HG03097 (cell line): Measurements from ENCODE around the gene ENTPD6.
"Not testable (repeated sequence)": the region's sequence is repeated elsewhere in the genome, so short reads cannot be mapped to it uniquely, and the experiment has no call there.

ENCODE experiments used
- ATAC-seq: cut with Tn5 transposase; IDR thresholded peaks from one replicate; pipeline ENCODE4 v1.9.1; 2021; ENCODE audit not compliant: unreplicated experiment, low FRiP score

The ENTPD6 gene

GRCh38 chr20:25239387-25240370, 44.2 kb downstream of the ENTPD6 start:
- ATAC-seq = no peak

GRCh38 chr20:25240851-25241658, 45.5 kb downstream of the ENTPD6 start:
- not testable (repeated sequence) for ATAC-seq

GRCh38 chr20:25241659-25241955, 46.1 kb downstream of the ENTPD6 start:
- not testable (repeated sequence) for ATAC-seq

GRCh38 chr20:25242231-25242630, 46.7 kb downstream of the ENTPD6 start:
- ATAC-seq = no peak

GRCh38 chr20:25243416-25243979, 48.0 kb downstream of the ENTPD6 start:
- ATAC-seq = no peak

GRCh38 chr20:25244976-25245375, 49.5 kb downstream of the ENTPD6 start:
- ATAC-seq = no peak

GRCh38 chr20:25245461-25245860, 49.9 kb downstream of the ENTPD6 start:
- ATAC-seq = no peak

GRCh38 chr20:25246182-25246999, 50.9 kb downstream of the ENTPD6 start:
- ATAC-seq = no peak

GRCh38 chr20:25247000-25247517, 51.5 kb downstream of the ENTPD6 start:
- no peak for ATAC-seq

- ATAC-seq = peak; percentile 25
Observed at GRCh38 chr20:25247518-25247955, 52.0 kb downstream of the ENTPD6 start.

GRCh38 chr20:25247956-25248785, 52.7 kb downstream of the ENTPD6 start, which contains the start of gene PYGB:
Gene PYGB (plus strand): TSS chr20:25248085. CDS start chr20:25248179, 94 bp downstream.
- ATAC-seq = peak; percentile 67

- ATAC-seq = peak; percentile 14
Observed at GRCh38 chr20:25248786-25249172, 53.3 kb downstream of the ENTPD6 start.

GRCh38 chr20:25249198-25249931, 53.9 kb downstream of the ENTPD6 start:
- no peak for ATAC-seq

GRCh38 chr20:25250508-25250907, 55.0 kb downstream of the ENTPD6 start:
- ATAC-seq = no peak

GRCh38 chr20:25251019-25251418, 55.5 kb downstream of the ENTPD6 start:
- no peak for ATAC-seq

GRCh38 chr20:25251558-25251957, 56.0 kb downstream of the ENTPD6 start:
- no peak for ATAC-seq

- ATAC-seq = no peak
Observed at GRCh38 chr20:25252230-25252651, 56.7 kb downstream of the ENTPD6 start.

GRCh38 chr20:25252686-25253421, 57.3 kb downstream of the ENTPD6 start:
- no peak for ATAC-seq
